ENCODE measurements around the gene SPTLC1. TPM values are rescaled to one million over a fixed set of nuclear protein-coding genes. Genes with fewer than 3 reads are reported as not detected.

Gene SPTLC1
- total and polyA plus RNA-seq, 2 of the 13 experiments (the other 11 are each of a cell fraction or from before 2014, with no cell fraction given): 56.2 to 72.5 TPM

DNA sequence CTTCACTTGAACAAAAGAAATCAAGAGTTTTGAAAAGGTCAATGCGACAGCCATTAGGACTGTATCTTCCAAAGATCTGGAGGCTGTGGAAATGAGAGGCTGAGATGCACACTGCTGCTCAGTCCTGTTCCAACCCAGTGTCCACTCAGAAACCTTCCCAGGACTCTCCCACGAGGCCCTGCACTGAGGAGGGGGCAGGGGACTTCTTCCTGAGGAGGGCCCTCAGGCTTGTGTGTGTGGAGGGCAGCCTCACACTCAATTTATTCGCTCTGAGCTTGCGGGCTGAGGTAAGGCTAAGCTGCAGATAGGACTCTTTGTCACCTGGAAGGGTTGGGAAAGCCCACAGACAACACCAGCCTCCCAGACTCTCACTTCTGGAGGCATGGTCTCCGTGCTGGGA lies 95.6 kb downstream of the SPTLC1 start:
- no peaks in the 10 kb centered on the region for H3K9me3 ChIP-seq (ENCODE audit: low read length)
- TF ChIP-seq ELF3 (CRISPR knock-in tag; IDR thresholded peaks at IDR 0.05) (no peak), ZNF564 (CRISPR knock-in tag; IDR thresholded peaks at IDR 0.05) (no peak), ZNF543 (CRISPR knock-in tag; IDR thresholded peaks at IDR 0.05) (no peak)
- TF ChIP-seq, protein P1, sequence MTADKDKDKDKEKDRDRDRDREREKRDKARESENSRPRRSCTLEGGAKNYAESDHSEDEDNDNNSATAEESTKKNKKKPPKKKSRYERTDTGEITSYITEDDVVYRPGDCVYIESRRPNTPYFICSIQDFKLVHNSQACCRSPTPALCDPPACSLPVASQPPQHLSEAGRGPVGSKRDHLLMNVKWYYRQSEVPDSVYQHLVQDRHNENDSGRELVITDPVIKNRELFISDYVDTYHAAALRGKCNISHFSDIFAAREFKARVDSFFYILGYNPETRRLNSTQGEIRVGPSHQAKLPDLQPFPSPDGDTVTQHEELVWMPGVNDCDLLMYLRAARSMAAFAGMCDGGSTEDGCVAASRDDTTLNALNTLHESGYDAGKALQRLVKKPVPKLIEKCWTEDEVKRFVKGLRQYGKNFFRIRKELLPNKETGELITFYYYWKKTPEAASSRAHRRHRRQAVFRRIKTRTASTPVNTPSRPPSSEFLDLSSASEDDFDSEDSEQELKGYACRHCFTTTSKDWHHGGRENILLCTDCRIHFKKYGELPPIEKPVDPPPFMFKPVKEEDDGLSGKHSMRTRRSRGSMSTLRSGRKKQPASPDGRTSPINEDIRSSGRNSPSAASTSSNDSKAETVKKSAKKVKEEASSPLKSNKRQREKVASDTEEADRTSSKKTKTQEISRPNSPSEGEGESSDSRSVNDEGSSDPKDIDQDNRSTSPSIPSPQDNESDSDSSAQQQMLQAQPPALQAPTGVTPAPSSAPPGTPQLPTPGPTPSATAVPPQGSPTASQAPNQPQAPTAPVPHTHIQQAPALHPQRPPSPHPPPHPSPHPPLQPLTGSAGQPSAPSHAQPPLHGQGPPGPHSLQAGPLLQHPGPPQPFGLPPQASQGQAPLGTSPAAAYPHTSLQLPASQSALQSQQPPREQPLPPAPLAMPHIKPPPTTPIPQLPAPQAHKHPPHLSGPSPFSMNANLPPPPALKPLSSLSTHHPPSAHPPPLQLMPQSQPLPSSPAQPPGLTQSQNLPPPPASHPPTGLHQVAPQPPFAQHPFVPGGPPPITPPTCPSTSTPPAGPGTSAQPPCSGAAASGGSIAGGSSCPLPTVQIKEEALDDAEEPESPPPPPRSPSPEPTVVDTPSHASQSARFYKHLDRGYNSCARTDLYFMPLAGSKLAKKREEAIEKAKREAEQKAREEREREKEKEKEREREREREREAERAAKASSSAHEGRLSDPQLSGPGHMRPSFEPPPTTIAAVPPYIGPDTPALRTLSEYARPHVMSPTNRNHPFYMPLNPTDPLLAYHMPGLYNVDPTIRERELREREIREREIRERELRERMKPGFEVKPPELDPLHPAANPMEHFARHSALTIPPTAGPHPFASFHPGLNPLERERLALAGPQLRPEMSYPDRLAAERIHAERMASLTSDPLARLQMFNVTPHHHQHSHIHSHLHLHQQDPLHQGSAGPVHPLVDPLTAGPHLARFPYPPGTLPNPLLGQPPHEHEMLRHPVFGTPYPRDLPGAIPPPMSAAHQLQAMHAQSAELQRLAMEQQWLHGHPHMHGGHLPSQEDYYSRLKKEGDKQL (CRISPR knock-in tag; IDR thresholded peaks at IDR 0.05; ENCODE audit: low read depth): no peak
- H4K20me1 ChIP-seq (ENCODE audit: insufficient read depth, low read length): no peaks in the 10 kb centered on the region
- BruUV-seq (replicated peaks): no TSS peak
- WGBS (ENCODE audit: low lambda C conversion rate): 0% methylated on average over 2 of the region's 5 CpGs
- H3K27ac ChIP-seq (ENCODE audit: extremely low read length, insufficient read depth, low read length): no peak overlapping the region
- no peaks in the 10 kb centered on the region for H3K4me1 ChIP-seq (ENCODE audit: insufficient read depth, low read length)
- H3K9ac ChIP-seq (ENCODE audit: insufficient read depth, low read depth, low read length): no peak overlapping the region
- H2AFZ ChIP-seq (ENCODE audit: low read length): no peak overlapping the region
- no peak for DNase-seq (ENCODE audit: low spot score)
- H3K79me2 ChIP-seq (ENCODE audit: insufficient read depth, low read length): no peaks in the 10 kb centered on the region
- FAIRE-seq: no peak
- ChIA-PET CTCF (ENCODE audit: low intra/inter-chr PET ratio, low total read pairs) (no interaction called here), POLR2A (no interaction called here)
- no peak overlapping the region for H3K4me3 ChIP-seq (replicated peaks in 1 of 3; ENCODE audit: insufficient read depth in 1 of 3, low read depth in 2 of 3, low read length in 3 of 3)
- intact Hi-C loops (cut with micrococcal nuclease; ENCODE audit: unreplicated experiment): no loop called here
- in situ Hi-C loops (cut with HindIII; ENCODE audit: extremely low pct_ligation_motif_present, low pct_unique_long_range_greater_than_20kb): no loop called here
- no peak; the same call in 2 of the 3 replicates for ATAC-seq
- H3K36me3 ChIP-seq (replicated peaks in 1 of 2; ENCODE audit: control insufficient read depth in 1 of 2, insufficient read depth in 2 of 2, low read length in 2 of 2): no peaks in the 10 kb centered on the region
- H3K4me2 ChIP-seq (ENCODE audit: low read depth, low read length): no peak overlapping the region
- H3K27me3 ChIP-seq (ENCODE audit: control insufficient read depth in 1 of 2, insufficient read depth in 2 of 2, low read length in 2 of 2): peaks cover 0 to 13% of the 10 kb centered on the region in 2 experiments; a peak in 1 of 5 replicates
